ENCODE data around the gene FYB2. TPM values are rescaled to one million over a fixed set of nuclear protein-coding genes. Genes with fewer than 3 reads are reported as not detected.
A peak's percentile ranks its signal among the peaks of the same experiment; 100 is the strongest.

FYB2 gene
- total and polyA plus RNA-seq, 2 experiments from 2014 or later, result 15.5 to 18.6 TPM

GRCh38 chr1:56758135-56758534 lies 61.1 kb downstream of the FYB2 start:
- Histone ChIP-seq H4K20me1 (ENCODE audit: insufficient read depth, poor library complexity, severe bottlenecking) (no peaks in the 10 kb centered on the region), H3K27ac (no peak overlapping the region), H3K4me2 (no peak overlapping the region), H3K4me3 (no peak overlapping the region), H3K4me1 (ENCODE audit: insufficient read depth) (no peaks in the 10 kb centered on the region), H3K79me2 (no peaks in the 10 kb centered on the region), H3K9me3 (ENCODE audit: low read depth) (no peaks in the 10 kb centered on the region), H2AFZ (no peak overlapping the region), H3K27me3 (no peaks in the 10 kb centered on the region), H3K36me3 (replicated peaks; ENCODE audit: insufficient read depth, low read depth) (no peaks in the 10 kb centered on the region), H3K9me2 (replicated peaks; ENCODE audit: insufficient read depth) (no peaks in the 10 kb centered on the region)
- no peak for TF ChIP-seq EZH2phosphoT487 (IDR thresholded peaks at IDR 0.05; ENCODE audit: low read depth, severe bottlenecking, unreplicated experiment)
- peak; percentile 29 for TF ChIP-seq CTCF (IDR thresholded peaks at IDR 0.05; ENCODE audit: poor library complexity)
- DNase-seq (ENCODE audit: low spot score), result peak; percentile 21

- H4K20me1 ChIP-seq (ENCODE audit: insufficient read depth, poor library complexity, severe bottlenecking), result no peaks in the 10 kb centered on the region
- H3K9me2 ChIP-seq (replicated peaks; ENCODE audit: insufficient read depth), result no peaks in the 10 kb centered on the region
- DNase-seq (ENCODE audit: low spot score), result no peak
- no peak overlapping the region for H3K27ac ChIP-seq
- no peak overlapping the region for H3K4me2 ChIP-seq
- no peaks in the 10 kb centered on the region for H3K27me3 ChIP-seq
- no peak overlapping the region for H2AFZ ChIP-seq
- no peaks in the 10 kb centered on the region for H3K79me2 ChIP-seq
- 83% methylated on average over 2 of the region's 2 CpGs for WGBS (ENCODE audit: low lambda C conversion rate, missing lambda C conversion rate)
- no peaks in the 10 kb centered on the region for H3K9me3 ChIP-seq (ENCODE audit: low read depth)
- no peaks in the 10 kb centered on the region for H3K4me1 ChIP-seq (ENCODE audit: insufficient read depth)
- H3K36me3 ChIP-seq (replicated peaks; ENCODE audit: insufficient read depth, low read depth), result no peaks in the 10 kb centered on the region
- no peak overlapping the region for H3K4me3 ChIP-seq
- no peak for TF ChIP-seq CTCF (IDR thresholded peaks at IDR 0.05; ENCODE audit: poor library complexity)
- TF ChIP-seq EZH2phosphoT487 (IDR thresholded peaks at IDR 0.05; ENCODE audit: low read depth, severe bottlenecking, unreplicated experiment), result no peak
- no peak for TF ChIP-seq EZH2 (IDR thresholded peaks at IDR 0.05; ENCODE audit: borderline replicate concordance)
These were observed 63.3 kb downstream of the FYB2 start for GRCh38 chr1:56755911-56756310.

- no peaks in the 10 kb centered on the region for H3K36me3 ChIP-seq (replicated peaks; ENCODE audit: insufficient read depth, low read depth)
- TF ChIP-seq EZH2 (IDR thresholded peaks at IDR 0.05; ENCODE audit: borderline replicate concordance), result no peak
- no peak for TF ChIP-seq EZH2phosphoT487 (IDR thresholded peaks at IDR 0.05; ENCODE audit: low read depth, severe bottlenecking, unreplicated experiment)
- no peak for TF ChIP-seq CTCF (IDR thresholded peaks at IDR 0.05; ENCODE audit: poor library complexity)
- peak overlapping the region; percentile 84 for H3K27ac ChIP-seq
- H3K9me3 ChIP-seq (ENCODE audit: low read depth), result no peaks in the 10 kb centered on the region
- no peak overlapping the region for H3K4me2 ChIP-seq
- H3K27me3 ChIP-seq, result no peaks in the 10 kb centered on the region
- WGBS (ENCODE audit: low lambda C conversion rate, missing lambda C conversion rate), result 57% methylated on average over 1 of the region's 1 CpG
- no peak overlapping the region for H2AFZ ChIP-seq
- no peaks in the 10 kb centered on the region for H3K79me2 ChIP-seq
- H4K20me1 ChIP-seq (ENCODE audit: insufficient read depth, poor library complexity, severe bottlenecking), result no peaks in the 10 kb centered on the region
- no peaks in the 10 kb centered on the region for H3K9me2 ChIP-seq (replicated peaks; ENCODE audit: insufficient read depth)
- DNase-seq (ENCODE audit: low spot score), result peak; percentile 29
- no peaks in the 10 kb centered on the region for H3K4me1 ChIP-seq (ENCODE audit: insufficient read depth)
- H3K4me3 ChIP-seq, result no peak overlapping the region
These were observed 64.3 kb downstream of the FYB2 start for GRCh38 chr1:56754708-56755479.
